Measurements from ENCODE around the gene IFT43. TPM values are rescaled to one million over a fixed set of nuclear protein-coding genes. Genes with fewer than 3 reads are reported as not detected.

IFT43 gene
- total and polyA plus RNA-seq, 12 donors = 20.9 to 101 (median 30.2) TPM

GRCh38 chr14:76080025-76080424, 94.5 kb downstream of the IFT43 start:
- H3K36me3 ChIP-seq (replicated peaks in 1 of 2) = no peaks in the 10 kb centered on the region
- 84 to 92% (median 86%) methylated on average over 6 to 10 of the region's 10 CpGs for WGBS, 4 donors
- H3K9me3 ChIP-seq (replicated peaks in 1 of 3) = no peaks in the 10 kb centered on the region
- H3K27ac ChIP-seq = no peak overlapping the region
- TF ChIP-seq CTCF (IDR thresholded peaks at IDR 0.05) (no peak), POLR2A (IDR thresholded peaks at IDR 0.05) (no peak)
- H3K27me3 ChIP-seq = no peaks in the 10 kb centered on the region
- H3K4me1 ChIP-seq (replicated peaks in 1 of 2) = no peaks in the 10 kb centered on the region
- intact Hi-C loops (cut with DNase I) = no loop called here
- H3K4me3 ChIP-seq = no peak overlapping the region
- DNase-seq = no peak

- DNase-seq = no peak
- no peaks in the 10 kb centered on the region for H3K36me3 ChIP-seq (replicated peaks in 1 of 2)
- WGBS, 4 donors = 85 to 90% (median 89%) methylated on average over 6 of the region's 6 CpGs
- H3K4me3 ChIP-seq = no peak overlapping the region
- H3K27me3 ChIP-seq = no peaks in the 10 kb centered on the region
- no peak for TF ChIP-seq CTCF (IDR thresholded peaks at IDR 0.05)
- intact Hi-C loops (cut with DNase I) = no loop called here
- H3K9me3 ChIP-seq (replicated peaks in 1 of 3) = no peaks in the 10 kb centered on the region
- H3K27ac ChIP-seq = no peak overlapping the region
- H3K4me1 ChIP-seq (replicated peaks in 1 of 2) = no peaks in the 10 kb centered on the region
These were observed 94.9 kb downstream of the IFT43 start for GRCh38 chr14:76080471-76080870.

- no peak for TF ChIP-seq POLR2A (IDR thresholded peaks at IDR 0.05)
- TF ChIP-seq CTCF (IDR thresholded peaks at IDR 0.05) = no peak
- H3K4me1 ChIP-seq (replicated peaks in 1 of 2) = no peaks in the 10 kb centered on the region
- no peak overlapping the region for H3K4me3 ChIP-seq
- WGBS, 4 donors = 87 to 93% (median 89%) methylated on average over 7 of the region's 7 CpGs
- DNase-seq = no peak
- intact Hi-C loops (cut with DNase I) = no loop called here
- H3K9me3 ChIP-seq (replicated peaks in 1 of 3) = no peaks in the 10 kb centered on the region
- no peaks in the 10 kb centered on the region for H3K36me3 ChIP-seq (replicated peaks in 1 of 2)
- H3K27me3 ChIP-seq = no peaks in the 10 kb centered on the region
- H3K27ac ChIP-seq = no peak overlapping the region
These were observed 96.1 kb downstream of the IFT43 start for GRCh38 chr14:76081642-76082041.

- H3K4me1 ChIP-seq (replicated peaks in 1 of 2) = no peaks in the 10 kb centered on the region
- no peaks in the 10 kb centered on the region for H3K27me3 ChIP-seq
- no peak for DNase-seq
- no peak overlapping the region for H3K4me3 ChIP-seq
- no peak overlapping the region for H3K27ac ChIP-seq
- no peak for TF ChIP-seq CTCF (IDR thresholded peaks at IDR 0.05)
- TF ChIP-seq POLR2A (IDR thresholded peaks at IDR 0.05) = no peak
- H3K9me3 ChIP-seq (replicated peaks in 1 of 3) = no peaks in the 10 kb centered on the region
- no peaks in the 10 kb centered on the region for H3K36me3 ChIP-seq (replicated peaks in 1 of 2)
- intact Hi-C loops (cut with DNase I) = no loop called here
- 88 to 92% (median 90%) methylated on average over 25 of the region's 25 CpGs for WGBS, 4 donors
These were observed 98.5 kb downstream of the IFT43 start for GRCh38 chr14:76083796-76084765.
